Activated B cell treated with CpG ODN at 0.5 μM for 24 hours (primary cell): ENCODE data around the gene TSG101. TPM values are rescaled to one million over a fixed set of nuclear protein-coding genes. Genes with fewer than 3 reads are reported as not detected.

Source experiments
- ATAC-seq: fragments of 200-7000 bp; cut with Tn5 transposase; one replicate; pipeline ENCODE4 v1.10.0; 2021; ENCODE audit warnings: low read depth, mild to moderate bottlenecking, moderate library complexity
- CTCF ChIA-PET: fragments of 350-600 bp; sonication (Branson Sonifier 250); formaldehyde crosslinking; loops from one replicate; lab custom pipeline; 2021; ENCODE audit warnings: antibody characterized with exemption; lab: Charles Lee
- POLR2A ChIA-PET: fragments of 350-600 bp; sonication (Branson Sonifier 250); formaldehyde crosslinking; loops from one replicate; lab custom pipeline; 2021; ENCODE audit warnings: antibody characterized with exemption; lab: Charles Lee
- DNase-seq: peaks from one replicate; pipeline ENCODE4 v3.0.0; 2022
- H3K27ac Mint-ChIP-seq: one replicate; pipeline ENCODE4 v1.8.0; 2020; ENCODE audit warnings: mixed read lengths
- H3K27me3 Mint-ChIP-seq: one replicate; pipeline ENCODE4 v1.8.0; 2021; ENCODE audit warnings: mixed read lengths
- H3K36me3 Mint-ChIP-seq: one replicate; pipeline ENCODE4 v1.8.0; 2021; ENCODE audit warnings: low read depth, mixed read lengths
- H3K4me1 Mint-ChIP-seq: one replicate; pipeline ENCODE4 v1.8.0; 2021; ENCODE audit warnings: mixed read lengths
- H3K4me3 Mint-ChIP-seq: one replicate; pipeline ENCODE4 v1.8.0; 2020; ENCODE audit warnings: mild to moderate bottlenecking, mixed read lengths
- H3K9me3 Mint-ChIP-seq: one replicate; pipeline ENCODE4 v1.8.0; 2020; ENCODE audit warnings: mixed read lengths
- intact Hi-C: fragments of 100-400 bp; cut with micrococcal nuclease; formaldehyde crosslinking; loops from one replicate; pipeline ENCODE4 v1.15.1; 2024
- total RNA-seq: library from RNA; stranded (reverse); gene quantifications from 2 replicates; pipeline ENCODE4 v1.2.3, GENCODE V29; 2022
- TF ChIP-seq, protein P1 (sequence below): fragments of 200-600 bp; IDR thresholded peaks from one replicate; pipeline ENCODE4 v1.8.0; 2022; ENCODE audit warnings: antibody characterized with exemption, mild to moderate bottlenecking

Gene TSG101
- total RNA-seq, 1 donor from 2014 or later: 45.3 TPM

GRCh38 chr11:18471995-18472394 lies 54.7 kb downstream of the TSG101 start:
- H3K36me3 Mint-ChIP-seq: peaks cover 31% of the 10 kb centered on the region
- POLR2A ChIA-PET: no interaction called here
- H3K4me1 Mint-ChIP-seq: no peaks in the 10 kb centered on the region
- intact Hi-C loops: no loop called here
- no peak overlapping the region for H3K27ac Mint-ChIP-seq
- H3K9me3 Mint-ChIP-seq: no peaks in the 10 kb centered on the region
- TF ChIP-seq, protein P1, sequence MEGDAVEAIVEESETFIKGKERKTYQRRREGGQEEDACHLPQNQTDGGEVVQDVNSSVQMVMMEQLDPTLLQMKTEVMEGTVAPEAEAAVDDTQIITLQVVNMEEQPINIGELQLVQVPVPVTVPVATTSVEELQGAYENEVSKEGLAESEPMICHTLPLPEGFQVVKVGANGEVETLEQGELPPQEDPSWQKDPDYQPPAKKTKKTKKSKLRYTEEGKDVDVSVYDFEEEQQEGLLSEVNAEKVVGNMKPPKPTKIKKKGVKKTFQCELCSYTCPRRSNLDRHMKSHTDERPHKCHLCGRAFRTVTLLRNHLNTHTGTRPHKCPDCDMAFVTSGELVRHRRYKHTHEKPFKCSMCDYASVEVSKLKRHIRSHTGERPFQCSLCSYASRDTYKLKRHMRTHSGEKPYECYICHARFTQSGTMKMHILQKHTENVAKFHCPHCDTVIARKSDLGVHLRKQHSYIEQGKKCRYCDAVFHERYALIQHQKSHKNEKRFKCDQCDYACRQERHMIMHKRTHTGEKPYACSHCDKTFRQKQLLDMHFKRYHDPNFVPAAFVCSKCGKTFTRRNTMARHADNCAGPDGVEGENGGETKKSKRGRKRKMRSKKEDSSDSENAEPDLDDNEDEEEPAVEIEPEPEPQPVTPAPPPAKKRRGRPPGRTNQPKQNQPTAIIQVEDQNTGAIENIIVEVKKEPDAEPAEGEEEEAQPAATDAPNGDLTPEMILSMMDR: no peak
- DNase-seq: no peak
- CTCF ChIA-PET: interaction anchor here (0.6 kb wide), 1 partner anchor 308 kb away, joined by 3 read pairs; no protein-coding TSS in a partner anchor
- ATAC-seq: no peak
- no peak overlapping the region for H3K4me3 Mint-ChIP-seq
- no peaks in the 10 kb centered on the region for H3K27me3 Mint-ChIP-seq

GRCh38 chr11:18468961-18469360 lies 57.8 kb downstream of the TSG101 start:
- no peaks in the 10 kb centered on the region for H3K4me1 Mint-ChIP-seq
- peaks cover 10% of the 10 kb centered on the region for H3K36me3 Mint-ChIP-seq
- no peak overlapping the region for H3K4me3 Mint-ChIP-seq
- CTCF ChIA-PET: no interaction called here
- no peaks in the 10 kb centered on the region for H3K9me3 Mint-ChIP-seq
- H3K27me3 Mint-ChIP-seq: no peaks in the 10 kb centered on the region
- ATAC-seq: no peak
- no peak for DNase-seq
- no peak overlapping the region for H3K27ac Mint-ChIP-seq
- TF ChIP-seq, protein P1: no peak
- POLR2A ChIA-PET: no interaction called here
- intact Hi-C loops: no loop called here

GRCh38 chr11:18468059-18468458 lies 58.7 kb downstream of the TSG101 start:
- TF ChIP-seq, protein P1: no peak
- DNase-seq: no peak
- Mint-ChIP-seq H3K4me1 (no peaks in the 10 kb centered on the region), H3K4me3 (no peak overlapping the region), H3K27ac (no peak overlapping the region), H3K36me3 (peaks cover 5% of the 10 kb centered on the region), H3K9me3 (no peaks in the 10 kb centered on the region), H3K27me3 (no peaks in the 10 kb centered on the region)
- ChIA-PET CTCF (no interaction called here), POLR2A (interaction anchor here (0.7 kb wide), 1 partner anchor 168 kb away, joined by 3 read pairs; no protein-coding TSS in a partner anchor)
- no peak for ATAC-seq
- intact Hi-C loops: no loop called here

DNA sequence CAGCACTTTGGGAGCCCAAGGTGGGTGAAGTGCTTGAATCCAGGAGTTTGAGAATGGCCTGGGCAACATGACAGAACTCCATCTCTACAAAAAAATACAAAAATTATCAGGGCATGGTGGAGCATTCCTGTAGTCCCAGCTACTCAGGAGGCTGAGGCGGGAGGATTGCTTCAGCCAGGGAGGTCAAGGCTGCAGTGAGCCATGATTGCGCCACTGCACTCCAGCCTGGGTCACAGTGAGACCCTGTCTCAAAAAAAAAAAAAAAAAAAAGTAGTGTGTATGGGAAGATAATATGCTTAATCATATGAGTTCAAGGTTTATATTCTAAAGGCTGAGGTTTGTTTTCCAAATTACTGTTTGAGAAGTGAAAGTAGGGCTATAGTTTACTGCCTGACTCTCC lies 60.3 kb downstream of the TSG101 start:
- no peaks in the 10 kb centered on the region for H3K4me1 Mint-ChIP-seq
- H3K36me3 Mint-ChIP-seq: peaks cover 3% of the 10 kb centered on the region
- H3K27me3 Mint-ChIP-seq: no peaks in the 10 kb centered on the region
- ATAC-seq (no peak), DNase-seq (no peak)
- no peak overlapping the region for H3K4me3 Mint-ChIP-seq
- intact Hi-C loops: no loop called here
- TF ChIP-seq, protein P1: no peak
- ChIA-PET POLR2A (no interaction called here), CTCF (no interaction called here)
- no peaks in the 10 kb centered on the region for H3K9me3 Mint-ChIP-seq
- H3K27ac Mint-ChIP-seq: no peak overlapping the region

GRCh38 chr11:18463439-18463838 lies 63.3 kb downstream of the TSG101 start:
- intact Hi-C loops: no loop called here
- POLR2A ChIA-PET: interaction anchor here (0.6 kb wide), 1 partner anchor 118 kb away, joined by 5 read pairs; no protein-coding TSS in a partner anchor
- CTCF ChIA-PET: no interaction called here

More at GRCh38 chr11:18463439-18463838, 63.3 kb downstream of the TSG101 start:
- Mint-ChIP-seq H3K9me3 (no peaks in the 10 kb centered on the region), H3K27me3 (no peaks in the 10 kb centered on the region), H3K4me1 (no peaks in the 10 kb centered on the region), H3K27ac (no peak overlapping the region), H3K36me3 (no peaks in the 10 kb centered on the region), H3K4me3 (no peak overlapping the region)
- ATAC-seq: no peak
- TF ChIP-seq, protein P1: no peak
- DNase-seq: no peak
